GM12892 (cell line): ENCODE results near the gene GALNT7.

Source experiments
- POLR2A ChIP-seq: IDR thresholded peaks from 2 replicates; pipeline ENCODE4 v1.6.1; 2011; ENCODE audit warnings: low read depth, low read length, control low read depth
- POLR2AphosphoS5 ChIP-seq: IDR thresholded peaks from 2 replicates; pipeline ENCODE4 v1.6.1; 2011; ENCODE audit warnings: low read depth, low read length, control low read depth

DNA sequence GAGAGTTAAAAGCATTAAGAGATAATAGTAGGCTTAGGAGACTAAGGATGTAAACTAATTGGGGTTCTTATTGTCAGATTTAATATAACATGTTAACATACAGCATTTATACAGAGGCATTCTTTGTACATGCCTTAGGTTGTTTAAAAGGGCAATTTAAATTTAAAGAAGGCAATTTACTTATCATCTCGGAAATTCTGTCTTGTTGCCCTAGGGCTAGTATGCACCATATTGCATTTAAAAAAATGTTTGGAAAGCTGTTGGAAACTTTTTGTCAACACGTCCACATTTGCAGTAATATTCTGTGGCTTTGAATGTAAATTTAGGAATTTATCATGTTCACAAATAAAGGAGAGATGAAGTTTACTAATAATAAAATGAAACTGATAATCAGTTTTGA lies 25.5 kb downstream of the GALNT7 start:
- TF ChIP-seq POLR2AphosphoS5 = no peak
- no peak for TF ChIP-seq POLR2A
